Stimulated activated CD4-positive, alpha-beta T cell treated with anti-CD3 and anti-CD28 coated beads, Interleukin-1b, Interleukin-23, amount 100 ng/mL, for 4 hours (primary cell): ENCODE results near the gene ICOS.
"Not testable (repeated sequence)": the region's sequence is repeated elsewhere in the genome, so short reads cannot be mapped to it uniquely, and the experiment has no call there.

ENCODE experiments used
- DNase-seq, 2 donors: peaks; one replicate each; pipeline ENCODE4 v3.0.0-alpha.2; 2020; ENCODE audit warnings: low read depth in 2 of 2

ICOS gene

GRCh38 chr2:203918264-203918663, 18.3 kb upstream of the ICOS start:
- no peak for DNase-seq

- no peak for DNase-seq
Observed at GRCh38 chr2:203918839-203919238, 17.7 kb upstream of the ICOS start.

GRCh38 chr2:203925512-203926158, 10.9 kb upstream of the ICOS start:
- no peak for DNase-seq

GRCh38 chr2:203928849-203929248, 7.7 kb upstream of the ICOS start:
- DNase-seq: no peak

GRCh38 chr2:203931262-203931661, 5.3 kb upstream of the ICOS start:
- not testable (repeated sequence) for DNase-seq

GRCh38 chr2:203934041-203934492, 2.5 kb upstream of the ICOS start:
- DNase-seq: no peak

- no peak for DNase-seq
Observed at GRCh38 chr2:203934711-203935438, 1.7 kb upstream of the ICOS start.

- no peak for DNase-seq
Observed at GRCh38 chr2:203935568-203935967, 995 bp upstream of the ICOS start.

GRCh38 chr2:203936949-203937348, 386 bp downstream of the ICOS start:
- no peak for DNase-seq

- no peak for DNase-seq
Observed at GRCh38 chr2:203937788-203938187, 1.2 kb downstream of the ICOS start.

- DNase-seq: no peak
Observed at GRCh38 chr2:203940039-203940438, 3.5 kb downstream of the ICOS start.

- not testable (repeated sequence) for DNase-seq
Observed at GRCh38 chr2:203943493-203944382, 7.2 kb downstream of the ICOS start.

GRCh38 chr2:203948733-203949132, 12.2 kb downstream of the ICOS start:
- DNase-seq: no peak

GRCh38 chr2:203949228-203949627, 12.7 kb downstream of the ICOS start:
- no peak for DNase-seq

GRCh38 chr2:203951366-203951902, 14.9 kb downstream of the ICOS start:
- no peak for DNase-seq

- no peak for DNase-seq
Observed at GRCh38 chr2:203959265-203959664, 22.7 kb downstream of the ICOS start.

- no peak for DNase-seq
Observed at GRCh38 chr2:203959672-203960071, 23.1 kb downstream of the ICOS start.

GRCh38 chr2:203960811-203961210, 24.2 kb downstream of the ICOS start:
- no peak for DNase-seq

GRCh38 chr2:203965190-203965589, 28.6 kb downstream of the ICOS start:
- DNase-seq: not testable (repeated sequence)

GRCh38 chr2:203971251-203971650, 34.7 kb downstream of the ICOS start:
- no peak for DNase-seq

GRCh38 chr2:203972066-203972465, 35.5 kb downstream of the ICOS start:
- no peak for DNase-seq

GRCh38 chr2:203973000-203973399, 36.4 kb downstream of the ICOS start:
- no peak for DNase-seq
